IMR-90 (cell line): ENCODE measurements around the gene CAMKMT. TPM values are rescaled to one million over a fixed set of nuclear protein-coding genes. Genes with fewer than 3 reads are reported as not detected.

Experiments
- ATAC-seq: fragments of 200-7000 bp; cut with Tn5 transposase; 2 replicates; pipeline ENCODE4 v1.9.1; 2020; ENCODE audit warnings: low read depth, mild to moderate bottlenecking, moderate library complexity
- BruUV-seq: library from RNA; stranded (reverse); fragments of 400-500 nt; replicated peaks from 2 replicates; lab custom pipeline; 2021; lab: Mats Ljungman, UMichigan
- CTCF ChIA-PET: fragments of 300-600 bp; formaldehyde crosslinking; extraction: SDS; loops from one replicate; lab custom pipeline; 2021; ENCODE audit warnings: antibody characterized with exemption; lab: Yijun Ruan, JAX
- POLR2A ChIA-PET: fragments of 300-600 bp; sonication (Branson Sonifier 250); formaldehyde crosslinking; loops from one replicate; lab custom pipeline; 2022; ENCODE audit warnings: antibody characterized with exemption; ENCODE audit not compliant: unreplicated experiment; lab: Charles Lee
- DNase-seq: peaks from one replicate; pipeline ENCODE4 v3.0.0; 2013
- H2AFZ ChIP-seq: replicated peaks from 2 replicates; pipeline ENCODE3; 2013; ENCODE audit warnings: low read length, mild to moderate bottlenecking; ENCODE audit not compliant: poor library complexity
- H2AK5ac ChIP-seq: 2 replicates; pipeline ENCODE4 v1.6.1; 2013; ENCODE audit warnings: low read depth, low read length, inconsistent platforms
- H2AK9ac ChIP-seq: replicated peaks from 2 replicates; pipeline ENCODE3; 2013; ENCODE audit warnings: mild to moderate bottlenecking, low read depth, low read length, moderate library complexity; ENCODE audit not compliant: poor library complexity
- H2BK120ac ChIP-seq: 2 replicates; pipeline ENCODE4 v1.6.1; 2013; ENCODE audit warnings: low read depth, low read length, inconsistent platforms
- H2BK15ac ChIP-seq: 3 replicates; pipeline ENCODE4 v1.6.1; 2013; ENCODE audit warnings: low read depth, low read length, inconsistent platforms
- H2BK20ac ChIP-seq: 2 replicates; pipeline ENCODE4 v1.6.1; 2013; ENCODE audit warnings: low read depth, mild to moderate bottlenecking, inconsistent platforms, low read length, moderate library complexity
- H2BK5ac ChIP-seq: 2 replicates; pipeline ENCODE4 v1.6.1; 2013; ENCODE audit warnings: mild to moderate bottlenecking, low read depth, low read length, inconsistent platforms; ENCODE audit not compliant: poor library complexity, severe bottlenecking
- H3K14ac ChIP-seq: replicated peaks from 2 replicates; pipeline ENCODE4 v1.6.1; 2013; ENCODE audit warnings: low read depth, low read length, inconsistent platforms
- H3K18ac ChIP-seq: 2 replicates; pipeline ENCODE4 v1.6.1; 2013; ENCODE audit warnings: low read depth, low read length, control low read depth
- H3K23ac ChIP-seq: 2 replicates; pipeline ENCODE4 v1.6.1; 2013; ENCODE audit warnings: low read depth, low read length, inconsistent platforms
- H3K27ac ChIP-seq: 2 replicates; pipeline ENCODE4 v1.5.1; 2013; ENCODE audit warnings: mild to moderate bottlenecking, control low read depth, low read length; ENCODE audit not compliant: insufficient read depth
- H3K27me3 ChIP-seq: 2 replicates; pipeline ENCODE4 v1.6.1; 2013; ENCODE audit warnings: low read length; ENCODE audit not compliant: control insufficient read depth, insufficient read depth
- H3K36me3 ChIP-seq: 2 replicates; pipeline ENCODE4 v1.6.1; 2013; ENCODE audit warnings: low read length, mixed read lengths; ENCODE audit not compliant: control insufficient read depth, insufficient read depth
- H3K4ac ChIP-seq: 2 replicates; pipeline ENCODE4 v1.6.1; 2013; ENCODE audit warnings: low read depth, low read length, inconsistent platforms
- H3K4me1 ChIP-seq: 2 replicates; pipeline ENCODE4 v1.6.1; 2013; ENCODE audit warnings: low read length, mixed read lengths; ENCODE audit not compliant: control insufficient read depth, insufficient read depth
- H3K4me2 ChIP-seq: 2 replicates; pipeline ENCODE4 v1.6.1; 2013; ENCODE audit warnings: low read depth, mild to moderate bottlenecking, control low read depth, low read length, moderate library complexity
- H3K4me3 ChIP-seq: 2 replicates; pipeline ENCODE4 v1.5.1; 2013; ENCODE audit warnings: low read depth, mild to moderate bottlenecking, control low read depth, low read length, moderate library complexity; ENCODE audit not compliant: insufficient read depth
- H3K56ac ChIP-seq: 2 replicates; pipeline ENCODE4 v1.6.1; 2013; ENCODE audit warnings: low read length, inconsistent platforms; ENCODE audit not compliant: insufficient read depth; ENCODE audit errors: extremely low read depth
- H3K79me1 ChIP-seq, 2 experiments: 2 replicates each; pipeline ENCODE4 v1.6.1; 2013; ENCODE audit warnings: low read length in 2 of 2, inconsistent platforms in 1 of 2, low read depth in 1 of 2
- H3K9ac ChIP-seq: 2 replicates; pipeline ENCODE4 v1.6.1; 2013; ENCODE audit warnings: low read depth, low read length, control low read depth
- H3K9me1 ChIP-seq: 2 replicates; pipeline ENCODE4 v1.6.1; 2013; ENCODE audit warnings: low read length, inconsistent platforms; ENCODE audit not compliant: insufficient read depth
- H3K9me3 ChIP-seq: 2 replicates; pipeline ENCODE4 v1.6.1; 2013; ENCODE audit warnings: low read length; ENCODE audit not compliant: control insufficient read depth, insufficient read depth
- H4K20me1 ChIP-seq: 2 replicates; pipeline ENCODE4 v1.6.1; 2013; ENCODE audit warnings: low read length, inconsistent platforms; ENCODE audit not compliant: insufficient read depth
- H4K5ac ChIP-seq: 2 replicates; pipeline ENCODE4 v1.6.1; 2013; ENCODE audit warnings: mild to moderate bottlenecking, low read depth, low read length, control low read depth
- H4K8ac ChIP-seq, 2 experiments: 2 replicates each; pipeline ENCODE4 v1.6.1; 2013; ENCODE audit warnings: low read depth in 2 of 2, low read length in 2 of 2, control low read depth in 1 of 2, inconsistent platforms in 1 of 2
- H4K91ac ChIP-seq: 2 replicates; pipeline ENCODE4 v1.6.1; 2013; ENCODE audit warnings: low read depth, low read length, inconsistent platforms; ENCODE audit not compliant: insufficient read depth
- CEBPB ChIP-seq: IDR thresholded peaks from 2 replicates; pipeline ENCODE4 v1.6.1; 2012; ENCODE audit warnings: low read depth, low read length, improper control_type of control experiment
- CTCF ChIP-seq: conservative IDR thresholded peaks from 2 replicates; pipeline ENCODE4 v1.5.1; 2012; ENCODE audit warnings: mild to moderate bottlenecking, low read depth, low read length, improper control_type of control experiment
- FOS ChIP-seq: fragments of 150-350 bp; IDR thresholded peaks from 2 replicates; pipeline ENCODE4 v1.6.1; 2016; ENCODE audit warnings: low read depth, low read length
- MAFK ChIP-seq: IDR thresholded peaks from 2 replicates; pipeline ENCODE4 v1.6.1; 2012; ENCODE audit warnings: low read depth, low read length, improper control_type of control experiment
- MAZ ChIP-seq: IDR thresholded peaks from 2 replicates; pipeline ENCODE4 v1.6.1; 2012; ENCODE audit warnings: low read depth, mild to moderate bottlenecking, low read length, improper control_type of control experiment, moderate library complexity, borderline replicate concordance
- POLR2A ChIP-seq: IDR thresholded peaks from 2 replicates; pipeline ENCODE4 v1.6.1; 2012; ENCODE audit warnings: mild to moderate bottlenecking, low read depth, low read length
- RFX5 ChIP-seq: IDR thresholded peaks from 2 replicates; pipeline ENCODE4 v1.8.0; 2012; ENCODE audit warnings: low read depth, mild to moderate bottlenecking, low read length, moderate library complexity
- USF2 ChIP-seq: fragments of 150-350 bp; IDR thresholded peaks from 2 replicates; pipeline ENCODE4 v1.6.1; 2017; ENCODE audit warnings: mild to moderate bottlenecking, antibody characterized with exemption, low read length, low read depth
- WGBS, 2 experiments: methylation state at CpG; one replicate each; pipeline versions ENCODE4 v1.1.5 to v1.1.7; 2013; ENCODE audit warnings: missing lambda C conversion rate in 2 of 2; ENCODE audit not compliant: insufficient read length in 1 of 2; ENCODE audit errors: extremely low coverage in 2 of 2; 5-methylcytosine and 5-hydroxymethylcytosine counted together
- dilution Hi-C: fragments of 300-500 bp; cut with HindIII; formaldehyde crosslinking; loops from one replicate; pipeline ENCODE4 v1.14.3; 2018; ENCODE audit warnings: low sequenced_read_pairs; ENCODE audit not compliant: unreplicated experiment
- in situ Hi-C: fragments of 300-500 bp; cut with MboI; formaldehyde crosslinking; loops from 3 replicates; pipeline ENCODE4 v1.14.3; 2019; ENCODE audit warnings: low sequenced_read_pairs, inconsistent platforms, mixed read lengths
- intact Hi-C: fragments of 100-400 bp; cut with micrococcal nuclease; formaldehyde crosslinking; loops from 2 replicates; pipeline ENCODE4 v1.10.0; 2022
- polyA plus RNA-seq, 3 experiments: library from polyadenylated mRNA; depleted of rRNA; stranded (reverse); fragments of >200 nt; gene quantifications; 2 replicates each; pipeline ENCODE4 v1.2.3, GENCODE V29; 2012; ENCODE audit warnings: low replicate concordance in 1 of 3
- total RNA-seq: library from RNA; depleted of rRNA; stranded (reverse); fragments of >200 nt; gene quantifications from 2 replicates; pipeline ENCODE4 v1.2.3, GENCODE V29; 2012

The CAMKMT gene
- total and polyA plus RNA-seq, 2 of the 4 experiments (the other 2 are of a cell fraction) = 4.4 to 6.8 TPM

- no peak overlapping the region for H3K23ac ChIP-seq
- no peaks in the 10 kb centered on the region for H3K9me3 ChIP-seq
- H3K4ac ChIP-seq = no peak overlapping the region
- H3K4me3 ChIP-seq = no peak overlapping the region
- peaks cover 2% of the 10 kb centered on the region; the same call in 1 of the 2 replicates for H3K27me3 ChIP-seq
- no peaks in the 10 kb centered on the region for H3K36me3 ChIP-seq
- H4K91ac ChIP-seq = no peak overlapping the region
- intact Hi-C loops = no loop called here
- WGBS, 2 experiments = no CpG with 5 or more reads among the region's 5 CpGs
- no peak overlapping the region for H4K8ac ChIP-seq
- no peaks in the 10 kb centered on the region for H3K4me1 ChIP-seq
- dilution Hi-C loops = no loop called here
- in situ Hi-C loops = no loop called here
- no TSS peak for BruUV-seq
- peak; percentile 46; the same call in 1 of the 2 replicates for TF ChIP-seq MAFK
- no peak for TF ChIP-seq FOS
- TF ChIP-seq CEBPB = no peak
- no peak for TF ChIP-seq CTCF
- TF ChIP-seq USF2 = no peak
- no peak for TF ChIP-seq POLR2A
- TF ChIP-seq MAZ = no peak
- no peak for TF ChIP-seq RFX5
- H2BK15ac ChIP-seq = no peak overlapping the region
- ATAC-seq (no peak), DNase-seq (no peak)
- H3K79me1 ChIP-seq = no peaks in the 10 kb centered on the region
- H2BK5ac ChIP-seq = no peak overlapping the region
- H3K9me1 ChIP-seq = no peaks in the 10 kb centered on the region
- H4K5ac ChIP-seq = no peak overlapping the region
- CTCF ChIA-PET = no interaction called here
- no peaks in the 10 kb centered on the region for H4K20me1 ChIP-seq
- no peak overlapping the region for H2BK120ac ChIP-seq
- no peak overlapping the region for H3K18ac ChIP-seq
- no peak overlapping the region for H3K14ac ChIP-seq
- no peak overlapping the region for H2BK20ac ChIP-seq
- no peak overlapping the region for H2AFZ ChIP-seq
- H3K27ac ChIP-seq = no peak overlapping the region
- H3K9ac ChIP-seq = no peak overlapping the region
- H2AK9ac ChIP-seq = no peak overlapping the region
- no peak overlapping the region for H3K4me2 ChIP-seq
- H3K56ac ChIP-seq = no peak overlapping the region
- POLR2A ChIA-PET = no interaction called here
- H2AK5ac ChIP-seq = no peak overlapping the region
Observed at GRCh38 chr2:44618251-44619023, 256.7 kb downstream of the CAMKMT start.
